ENCODE data around the gene CLIC6. TPM values are rescaled to one million over a fixed set of nuclear protein-coding genes. Genes with fewer than 3 reads are reported as not detected.

CLIC6 gene
- total RNA-seq, 2 experiments from 2014 or later = 0.10 to 0.12 TPM

DNA sequence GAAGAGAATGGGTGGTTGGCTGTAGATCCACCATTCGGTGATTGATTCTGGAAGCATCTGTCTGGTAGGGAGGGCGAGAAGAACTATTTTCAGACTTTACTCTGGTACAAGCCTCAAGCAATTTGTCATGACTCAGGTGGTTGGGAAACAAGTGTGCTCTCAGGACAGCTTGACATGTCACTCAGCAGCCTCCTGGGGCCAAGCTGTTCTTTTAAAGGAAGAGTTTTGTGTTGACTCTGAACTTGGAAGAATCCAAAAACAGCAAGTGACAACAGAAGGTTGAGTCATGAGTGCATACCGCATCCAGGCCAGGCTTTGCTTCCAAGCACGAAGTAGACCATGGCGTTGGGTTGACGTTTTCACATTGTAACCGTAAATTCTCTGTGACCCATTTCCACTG lies 65.9 kb downstream of the CLIC6 start:
- no peaks in the 10 kb centered on the region for H3K36me3 Mint-ChIP-seq (ENCODE audit: low read depth)
- CTCF ChIA-PET = no interaction called here
- H3K4me1 Mint-ChIP-seq (ENCODE audit: low read depth) = no peaks in the 10 kb centered on the region
- no peaks in the 10 kb centered on the region for H3K27me3 Mint-ChIP-seq (ENCODE audit: low read depth)
- no peak for DNase-seq
- no peak overlapping the region for H3K4me3 Mint-ChIP-seq
- no peaks in the 10 kb centered on the region for H3K9me3 Mint-ChIP-seq
- intact Hi-C loops (cut with micrococcal nuclease) = no loop called here
- H3K27ac Mint-ChIP-seq = no peak overlapping the region

DNA sequence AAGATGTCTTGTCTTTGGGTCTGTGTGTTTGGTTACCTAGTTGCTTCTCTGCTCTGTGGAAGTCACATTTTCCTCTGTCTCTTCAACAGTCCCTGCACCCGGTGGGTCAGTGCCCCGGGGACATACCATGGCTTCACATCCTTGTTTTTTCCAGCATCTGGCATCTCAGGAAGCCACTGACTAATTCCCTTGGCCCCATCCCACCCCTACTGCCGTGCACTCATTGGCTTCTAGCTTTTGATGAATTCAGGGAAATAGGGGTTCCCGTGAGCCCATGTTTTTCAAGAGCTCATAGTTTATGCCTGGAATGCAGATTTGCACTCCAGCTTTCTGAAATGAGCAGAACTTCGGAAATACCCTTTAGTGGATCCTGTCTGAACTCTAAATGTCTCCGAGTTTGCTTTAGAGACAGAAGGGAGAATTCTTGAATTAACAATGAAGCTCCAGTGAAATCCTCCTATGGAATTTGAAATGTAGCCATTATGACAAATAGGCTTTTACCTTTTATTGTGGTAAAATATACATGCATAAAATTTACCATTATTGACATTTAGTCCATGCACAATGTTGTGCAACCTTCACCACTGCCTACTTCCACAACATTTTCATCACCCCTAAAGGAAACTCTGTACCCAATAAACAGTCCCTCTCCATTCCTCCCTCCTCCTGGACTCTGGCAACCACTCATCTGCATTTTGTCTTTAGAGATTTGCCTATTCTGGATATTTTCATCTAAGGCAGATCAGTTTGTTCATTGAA lies 67.5 kb downstream of the CLIC6 start:
- DNase-seq = no peak
- intact Hi-C loops (cut with micrococcal nuclease) = no loop called here
- Mint-ChIP-seq H3K36me3 (ENCODE audit: low read depth) (no peaks in the 10 kb centered on the region), H3K9me3 (no peaks in the 10 kb centered on the region), H3K4me3 (no peak overlapping the region), H3K4me1 (ENCODE audit: low read depth) (no peaks in the 10 kb centered on the region), H3K27ac (no peak overlapping the region), H3K27me3 (ENCODE audit: low read depth) (no peaks in the 10 kb centered on the region)
- CTCF ChIA-PET = no interaction called here

DNA sequence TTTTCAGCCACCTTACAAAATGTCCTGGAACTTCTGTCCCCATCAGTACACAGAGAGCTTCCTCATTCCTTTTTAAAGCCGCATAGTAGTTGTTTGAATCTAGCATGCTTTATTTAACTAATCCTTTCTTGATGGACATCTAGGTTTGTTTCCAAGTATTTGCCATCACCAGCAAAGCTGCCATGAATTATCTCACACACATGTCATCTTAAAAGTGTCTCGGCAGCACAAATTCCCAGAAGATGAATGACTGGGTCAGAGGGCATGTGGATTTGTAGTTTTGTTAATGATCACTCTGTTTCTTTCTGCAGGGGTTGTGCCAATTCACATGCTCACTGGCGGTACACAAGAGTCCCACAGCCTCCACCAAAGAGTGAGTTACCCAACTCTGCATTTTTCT lies 68.3 kb downstream of the CLIC6 start:
- intact Hi-C loops (cut with micrococcal nuclease) = no loop called here
- Mint-ChIP-seq H3K27ac (no peak overlapping the region), H3K36me3 (ENCODE audit: low read depth) (no peaks in the 10 kb centered on the region), H3K4me3 (no peak overlapping the region), H3K9me3 (no peaks in the 10 kb centered on the region), H3K27me3 (ENCODE audit: low read depth) (no peaks in the 10 kb centered on the region), H3K4me1 (ENCODE audit: low read depth) (no peaks in the 10 kb centered on the region)
- CTCF ChIA-PET = no interaction called here
- no peak for DNase-seq

GRCh38 chr21:34740198-34740597 lies 71.4 kb downstream of the CLIC6 start:
- no peak for DNase-seq
- Mint-ChIP-seq H3K4me1 (ENCODE audit: low read depth) (no peaks in the 10 kb centered on the region), H3K27ac (no peak overlapping the region), H3K36me3 (ENCODE audit: low read depth) (no peaks in the 10 kb centered on the region), H3K27me3 (ENCODE audit: low read depth) (no peaks in the 10 kb centered on the region), H3K9me3 (no peaks in the 10 kb centered on the region), H3K4me3 (no peak overlapping the region)
- CTCF ChIA-PET = no interaction called here
- intact Hi-C loops (cut with micrococcal nuclease) = loop anchor here (10.0 kb wide), 1 partner anchor 245 kb away; no protein-coding TSS in a partner anchor

- Mint-ChIP-seq H3K27me3 (ENCODE audit: low read depth) (no peaks in the 10 kb centered on the region), H3K4me3 (no peak overlapping the region), H3K4me1 (ENCODE audit: low read depth) (peaks cover 4% of the 10 kb centered on the region), H3K9me3 (no peaks in the 10 kb centered on the region), H3K36me3 (ENCODE audit: low read depth) (no peaks in the 10 kb centered on the region), H3K27ac (no peak overlapping the region)
- CTCF ChIA-PET = interaction anchor here (0.6 to 1.7 kb wide), 3 partner anchors 19 to 1284 kb away, joined by 3 to 11 read pairs (median 4); no protein-coding TSS in a partner anchor
- intact Hi-C loops (cut with micrococcal nuclease) = loop anchor here (10.0 kb wide), 1 partner anchor 242 kb away; no protein-coding TSS in a partner anchor
- no peak for DNase-seq
Observed at GRCh38 chr21:34743285-34743684, 74.5 kb downstream of the CLIC6 start.

- no peaks in the 10 kb centered on the region for H3K9me3 Mint-ChIP-seq
- DNase-seq = no peak
- CTCF ChIA-PET = interaction anchor here (0.6 to 2.5 kb wide), 5 partner anchors 19 to 1284 kb away, joined by 3 to 22 read pairs (median 4); no protein-coding TSS in a partner anchor
- peaks cover 4% of the 10 kb centered on the region for H3K4me1 Mint-ChIP-seq (ENCODE audit: low read depth)
- no peaks in the 10 kb centered on the region for H3K27me3 Mint-ChIP-seq (ENCODE audit: low read depth)
- no peaks in the 10 kb centered on the region for H3K36me3 Mint-ChIP-seq (ENCODE audit: low read depth)
- no peak overlapping the region for H3K27ac Mint-ChIP-seq
- H3K4me3 Mint-ChIP-seq = no peak overlapping the region
- intact Hi-C loops (cut with micrococcal nuclease) = loop anchor here (2.0 to 10.0 kb wide), 4 partner anchors 51 to 1285 kb away; no protein-coding TSS in a partner anchor
Observed at GRCh38 chr21:34743831-34744230, 75.0 kb downstream of the CLIC6 start.

- CTCF ChIA-PET = interaction anchor here (0.7 to 2.5 kb wide), 16 partner anchors 12 to 1315 kb away, joined by 3 to 22 read pairs (median 4); no protein-coding TSS in a partner anchor
- Mint-ChIP-seq H3K27me3 (ENCODE audit: low read depth) (no peaks in the 10 kb centered on the region), H3K9me3 (no peaks in the 10 kb centered on the region), H3K36me3 (ENCODE audit: low read depth) (no peaks in the 10 kb centered on the region), H3K27ac (no peak overlapping the region), H3K4me3 (no peak overlapping the region), H3K4me1 (ENCODE audit: low read depth) (peaks cover 4% of the 10 kb centered on the region)
- DNase-seq = no peak
- intact Hi-C loops (cut with micrococcal nuclease) = loop anchor here (1.0 to 10.0 kb wide), 8 partner anchors 52 to 1284 kb away; no protein-coding TSS in a partner anchor
Observed at GRCh38 chr21:34744801-34745200, 76.0 kb downstream of the CLIC6 start.

DNA sequence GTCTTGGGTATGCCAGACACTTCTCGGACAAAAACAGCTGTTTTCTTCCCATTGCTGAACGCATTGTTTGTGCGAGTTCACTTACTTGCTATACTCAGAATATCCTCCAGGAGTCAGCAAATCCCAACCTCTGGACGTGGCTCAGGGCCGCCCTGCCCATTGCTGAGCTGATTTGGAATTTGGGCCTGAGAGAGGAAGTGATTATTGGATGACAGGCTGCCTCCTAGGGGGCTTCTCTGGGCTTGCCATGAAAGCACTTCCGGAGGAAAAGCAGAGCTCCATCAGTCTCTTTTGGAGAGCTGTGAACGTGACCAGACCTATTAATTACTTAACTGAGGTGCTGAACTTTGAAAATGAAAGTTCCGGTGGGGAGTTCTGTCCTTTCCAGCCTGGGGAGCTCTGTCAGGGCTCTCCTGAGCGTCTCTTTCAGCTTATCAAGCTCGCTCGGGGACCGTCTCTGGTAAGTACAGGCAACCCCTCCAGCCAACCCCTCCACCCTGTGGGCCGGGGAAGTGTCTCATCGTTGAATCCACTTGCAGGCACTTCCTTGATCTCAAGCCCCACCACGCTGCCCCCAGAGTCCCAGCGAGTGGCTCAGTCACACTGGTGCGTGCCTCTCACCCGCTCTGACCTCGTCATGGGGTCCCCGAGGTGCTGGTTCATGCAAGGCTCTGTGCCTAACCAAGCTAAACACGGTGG lies 76.9 kb downstream of the CLIC6 start:
- intact Hi-C loops (cut with micrococcal nuclease) = loop anchor here (1.0 to 10.0 kb wide), 8 partner anchors 53 to 1283 kb away; no protein-coding TSS in a partner anchor
- Mint-ChIP-seq H3K36me3 (ENCODE audit: low read depth) (no peaks in the 10 kb centered on the region), H3K4me1 (ENCODE audit: low read depth) (peaks cover 4% of the 10 kb centered on the region), H3K4me3 (peak overlapping the region; percentile 47), H3K9me3 (no peaks in the 10 kb centered on the region), H3K27me3 (ENCODE audit: low read depth) (no peaks in the 10 kb centered on the region), H3K27ac (peak overlapping the region; percentile 54)
- peak; percentile 74 for DNase-seq
- CTCF ChIA-PET = interaction anchor here (0.6 to 2.5 kb wide), 39 partner anchors 9 to 1314 kb away, joined by 3 to 22 read pairs (median 4); no protein-coding TSS in a partner anchor

DNA sequence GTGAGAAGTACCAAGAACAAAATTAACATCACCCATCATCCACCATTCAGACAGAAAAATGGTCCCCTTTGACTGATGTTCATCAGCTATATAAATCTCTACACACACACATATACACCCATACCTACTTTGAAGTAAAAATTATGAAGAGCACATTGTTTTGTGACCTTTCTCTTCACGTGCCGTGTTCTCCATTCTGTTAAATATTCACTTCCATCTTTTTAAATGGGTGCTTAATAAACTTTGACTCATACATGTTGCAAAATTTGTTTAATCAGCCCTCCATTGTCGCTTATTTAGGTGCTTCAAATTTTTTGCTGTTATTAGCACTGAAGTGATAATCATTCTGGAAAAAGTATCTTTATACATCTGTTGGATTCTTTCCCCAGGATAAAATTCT lies 80.1 kb downstream of the CLIC6 start:
- Mint-ChIP-seq H3K36me3 (ENCODE audit: low read depth) (no peaks in the 10 kb centered on the region), H3K4me1 (ENCODE audit: low read depth) (peaks cover 4% of the 10 kb centered on the region), H3K4me3 (no peak overlapping the region), H3K27ac (no peak overlapping the region), H3K9me3 (no peaks in the 10 kb centered on the region), H3K27me3 (ENCODE audit: low read depth) (peaks cover 8% of the 10 kb centered on the region)
- CTCF ChIA-PET = interaction anchor here (1.0 kb wide), 1 partner anchor 867 kb away, joined by 3 read pairs; no protein-coding TSS in a partner anchor
- intact Hi-C loops (cut with micrococcal nuclease) = loop anchor here (5.0 to 10.0 kb wide), 2 partner anchors 236 to 303 kb away; no protein-coding TSS in a partner anchor
- no peak for DNase-seq

- CTCF ChIA-PET = interaction anchor here (0.6 to 0.9 kb wide), 3 partner anchors 9 to 935 kb away, joined by 3 to 4 read pairs (median 4); no protein-coding TSS in a partner anchor
- no peak for DNase-seq
- no peak overlapping the region for H3K4me3 Mint-ChIP-seq
- no peaks in the 10 kb centered on the region for H3K9me3 Mint-ChIP-seq
- intact Hi-C loops (cut with micrococcal nuclease) = no loop called here
- peaks cover 13% of the 10 kb centered on the region for H3K27me3 Mint-ChIP-seq (ENCODE audit: low read depth)
- no peaks in the 10 kb centered on the region for H3K36me3 Mint-ChIP-seq (ENCODE audit: low read depth)
- no peak overlapping the region for H3K27ac Mint-ChIP-seq
- no peaks in the 10 kb centered on the region for H3K4me1 Mint-ChIP-seq (ENCODE audit: low read depth)
Observed at GRCh38 chr21:34754690-34755647, 86.2 kb downstream of the CLIC6 start.

DNA sequence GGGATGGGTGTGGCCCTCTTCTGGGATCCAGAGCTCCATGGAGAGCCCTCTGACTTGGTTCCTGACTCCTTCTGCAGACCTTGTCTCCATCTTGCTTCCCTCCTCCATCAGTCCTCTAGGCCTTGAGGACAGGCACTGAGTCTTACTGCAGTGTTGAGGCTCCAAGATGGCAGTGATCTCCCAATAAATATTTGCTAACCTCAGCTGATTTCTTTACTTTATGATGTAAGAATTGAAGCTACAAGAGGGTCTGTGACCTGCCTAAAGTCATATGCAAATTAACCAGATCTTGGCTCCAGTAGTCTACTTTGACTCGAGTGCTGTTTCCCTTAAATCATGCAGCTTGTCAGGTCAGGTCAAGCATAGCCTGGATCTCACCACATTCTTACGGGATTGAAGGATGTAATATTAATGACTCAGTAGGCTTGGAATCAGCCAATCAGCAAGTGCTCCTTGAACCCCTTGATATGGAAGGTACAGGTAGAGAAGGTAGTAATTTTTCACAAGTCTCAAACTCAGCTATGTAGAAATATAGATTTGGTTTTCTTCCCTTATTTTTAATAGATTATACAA lies 93.0 kb downstream of the CLIC6 start:
- Mint-ChIP-seq H3K27ac (no peak overlapping the region), H3K4me3 (no peak overlapping the region), H3K9me3 (no peaks in the 10 kb centered on the region), H3K4me1 (ENCODE audit: low read depth) (no peaks in the 10 kb centered on the region), H3K27me3 (ENCODE audit: low read depth) (no peaks in the 10 kb centered on the region), H3K36me3 (ENCODE audit: low read depth) (no peaks in the 10 kb centered on the region)
- CTCF ChIA-PET = interaction anchor here (0.6 to 1.7 kb wide), 5 partner anchors 16 to 678 kb away, joined by 3 to 9 read pairs (median 4); no protein-coding TSS in a partner anchor
- intact Hi-C loops (cut with micrococcal nuclease) = no loop called here
- no peak for DNase-seq
